Transverse colon (tissue), 4 donors: ENCODE results near the gene MRPS21. TPM values are rescaled to one million over a fixed set of nuclear protein-coding genes. Genes with fewer than 3 reads are reported as not detected.
"Not testable (repeated sequence)": the region's sequence is repeated elsewhere in the genome, so short reads cannot be mapped to it uniquely, and the experiment has no call there.

ENCODE experiments used
- DNase-seq: peaks from one replicate; pipeline ENCODE4 v3.0.0-alpha.2; 2019
- H3K27ac ChIP-seq, 4 donors: fragments of 200-600 bp; sonication (generic); 2 replicates each; pipeline ENCODE4 v1.5.1; 2016 to 2018; ENCODE audit warnings: inconsistent platforms in 4 of 4
- H3K27me3 ChIP-seq: fragments of 200-600 bp; sonication (generic); 2 replicates; pipeline ENCODE4 v1.5.1; 2017; ENCODE audit warnings: inconsistent platforms
- H3K36me3 ChIP-seq, 4 donors: fragments of 200-600 bp; sonication (generic); 2 replicates each; pipeline ENCODE4 v1.5.1; 2017 to 2019; ENCODE audit warnings: inconsistent platforms in 4 of 4
- H3K4me1 ChIP-seq, 4 donors: fragments of 200-600 bp; sonication (generic); 2 replicates each; pipeline ENCODE4 v1.5.1; 2017 to 2020; ENCODE audit warnings: inconsistent platforms in 4 of 4
- H3K4me3 ChIP-seq, 4 donors: fragments of 200-600 bp; sonication (generic); 1 replicate in 1 of 4; 2 replicates in 3 of 4; pipeline versions ENCODE4 v1.5.1 to v1.6.1; 2017 to 2019; ENCODE audit warnings: inconsistent platforms in 4 of 4
- H3K9me3 ChIP-seq, 2 donors: fragments of 200-600 bp; sonication (generic); 2 replicates each; pipeline ENCODE4 v1.5.1; 2017 to 2019; ENCODE audit warnings: inconsistent platforms in 2 of 2
- EP300 ChIP-seq: sonication (generic); formaldehyde crosslinking; IDR thresholded peaks from one replicate; pipeline ENCODE4 v1.6.1; 2017; ENCODE audit warnings: antibody characterized with exemption, low read depth
- POLR2A ChIP-seq: fragments of 450-650 bp; IDR thresholded peaks from one replicate; pipeline ENCODE4 v1.6.1; 2016; ENCODE audit warnings: antibody characterized with exemption, mild to moderate bottlenecking, moderate library complexity
- POLR2AphosphoS5 ChIP-seq, 3 donors: sonication (generic); formaldehyde crosslinking; IDR thresholded peaks; one replicate each; pipeline ENCODE4 v1.6.1; 2016; ENCODE audit warnings: antibody characterized with exemption in 3 of 3
- WGBS, 2 donors: methylation state at CpG; one replicate each; pipeline ENCODE4 v1.1.5; 2018; ENCODE audit warnings: low coverage in 1 of 2; 5-methylcytosine and 5-hydroxymethylcytosine counted together
- in situ Hi-C, 4 donors: fragments of 200-750 bp; cut with MboI; loops; one replicate each; pipeline versions ENCODE4 v1.15.0 to v1.15.1; 2017; ENCODE audit warnings: low sequenced_read_pairs in 3 of 4, low pct_ligation_motif_present in 1 of 4, low pct_unique_long_range_greater_than_20kb in 1 of 4
- intact Hi-C: fragments of 100-400 bp; cut with DNase I; formaldehyde crosslinking; loops from one replicate; pipeline ENCODE4 v1.15.1; 2023; ENCODE audit warnings: low total_unique reads
- total RNA-seq, 4 donors: library from RNA; depleted of rRNA; stranded (reverse); fragments of >200 nt; gene quantifications; one replicate each; pipeline ENCODE4 v1.1.0, GENCODE V29; 2016
- TF ChIP-seq, protein P1 (sequence below), 5 experiments: fragments of 200-600 bp in 3 of 5; fragments of 450-650 bp in 2 of 5; sonication (generic) in 3 of 5; IDR thresholded peaks; 1 replicate in 2 of 5; 2 replicates in 3 of 5; pipeline ENCODE4 v1.5.1; 2016 to 2017; ENCODE audit warnings: antibody characterized with exemption in 5 of 5, inconsistent platforms in 3 of 5, mild to moderate bottlenecking in 2 of 5, moderate library complexity in 1 of 5

Gene MRPS21
- total RNA-seq, 4 donors from 2014 or later: 8.6 to 31.6 (median 25.7) TPM

DNA sequence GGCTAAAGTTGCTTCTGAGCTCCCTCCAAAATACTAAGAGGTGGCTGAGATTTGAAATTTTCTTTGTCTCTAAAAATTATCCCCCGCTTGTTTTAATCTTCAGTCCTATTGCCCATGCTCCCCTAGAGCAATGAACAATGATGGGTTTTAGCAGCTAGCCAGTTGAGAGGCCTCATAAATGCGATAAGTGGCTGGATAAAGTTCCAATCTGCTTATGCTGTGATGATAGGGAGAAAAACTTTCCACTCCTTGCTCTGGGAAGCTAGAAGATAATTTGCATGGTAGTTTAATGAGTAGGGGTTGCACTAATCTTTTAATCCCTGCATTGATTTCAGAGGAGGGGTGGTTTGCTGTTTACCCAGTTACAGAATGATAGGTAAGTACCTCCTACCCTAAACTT is 18.1 kb downstream of the MRPS21 start:
- no peak for DNase-seq
- H3K36me3 ChIP-seq: peaks cover 0 to 8% (median 2%) of the 10 kb centered on the region in 4 donors
- no peaks in the 10 kb centered on the region for H3K9me3 ChIP-seq
- in situ Hi-C loops (no loop called here), intact Hi-C loops (no loop called here)
- TF ChIP-seq, protein P1, sequence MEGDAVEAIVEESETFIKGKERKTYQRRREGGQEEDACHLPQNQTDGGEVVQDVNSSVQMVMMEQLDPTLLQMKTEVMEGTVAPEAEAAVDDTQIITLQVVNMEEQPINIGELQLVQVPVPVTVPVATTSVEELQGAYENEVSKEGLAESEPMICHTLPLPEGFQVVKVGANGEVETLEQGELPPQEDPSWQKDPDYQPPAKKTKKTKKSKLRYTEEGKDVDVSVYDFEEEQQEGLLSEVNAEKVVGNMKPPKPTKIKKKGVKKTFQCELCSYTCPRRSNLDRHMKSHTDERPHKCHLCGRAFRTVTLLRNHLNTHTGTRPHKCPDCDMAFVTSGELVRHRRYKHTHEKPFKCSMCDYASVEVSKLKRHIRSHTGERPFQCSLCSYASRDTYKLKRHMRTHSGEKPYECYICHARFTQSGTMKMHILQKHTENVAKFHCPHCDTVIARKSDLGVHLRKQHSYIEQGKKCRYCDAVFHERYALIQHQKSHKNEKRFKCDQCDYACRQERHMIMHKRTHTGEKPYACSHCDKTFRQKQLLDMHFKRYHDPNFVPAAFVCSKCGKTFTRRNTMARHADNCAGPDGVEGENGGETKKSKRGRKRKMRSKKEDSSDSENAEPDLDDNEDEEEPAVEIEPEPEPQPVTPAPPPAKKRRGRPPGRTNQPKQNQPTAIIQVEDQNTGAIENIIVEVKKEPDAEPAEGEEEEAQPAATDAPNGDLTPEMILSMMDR (IDR thresholded peaks at IDR 0.05): no peak
- no peak for TF ChIP-seq EP300
- no peak for TF ChIP-seq POLR2A
- TF ChIP-seq POLR2AphosphoS5 (IDR thresholded peaks at IDR 0.05): no peak
- 90% methylated on average over 2 of the region's 2 CpGs for WGBS, 2 donors
- H3K27me3 ChIP-seq: no peaks in the 10 kb centered on the region
- H3K4me1 ChIP-seq: no peaks in the 10 kb centered on the region
- H3K4me3 ChIP-seq: no peak overlapping the region
- H3K27ac ChIP-seq: no peak overlapping the region

DNA sequence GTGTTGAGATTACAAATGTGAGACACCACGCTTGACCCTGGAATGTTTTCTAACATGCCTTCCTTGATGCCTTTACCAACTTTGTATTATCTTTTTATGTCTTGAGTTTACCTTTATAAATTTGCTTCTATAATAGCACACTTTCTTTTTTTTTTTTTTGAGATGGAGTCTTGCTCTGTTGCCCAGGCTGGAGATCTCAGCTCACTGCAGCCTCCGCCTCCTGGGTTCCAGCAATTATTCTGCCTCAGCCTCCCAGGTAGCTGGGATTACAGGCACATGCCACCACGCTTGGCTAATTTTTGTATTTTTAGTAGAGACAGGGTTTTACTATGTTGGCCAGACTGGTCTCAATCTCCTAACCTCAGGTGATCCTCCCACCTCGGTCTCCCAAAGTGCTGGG is 21.0 kb downstream of the MRPS21 start:
- intact Hi-C loops: not testable (repeated sequence)
- 92 to 96% methylated on average over 4 of the region's 4 CpGs for WGBS, 2 donors

DNA sequence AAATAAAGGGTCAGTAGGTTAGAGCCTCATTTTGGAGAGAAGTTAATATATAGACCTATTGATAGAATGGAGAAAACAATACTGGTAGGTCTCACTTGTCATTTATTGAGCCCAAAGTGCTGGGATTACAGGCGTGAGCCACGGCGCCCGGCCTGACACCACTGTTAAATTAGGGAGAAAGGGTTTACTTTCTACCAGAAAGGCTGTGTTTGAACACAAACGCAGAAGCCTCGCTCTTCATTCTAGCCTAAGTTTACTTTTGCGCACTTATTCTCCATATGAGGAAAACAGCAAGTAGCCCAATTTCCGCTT is 27.0 kb downstream of the MRPS21 start:
- WGBS, 2 donors: 77 to 79% methylated on average over 8 of the region's 8 CpGs
- H3K4me1 ChIP-seq: peaks cover 0 to 14% (median 11%) of the 10 kb centered on the region in 4 donors
- intact Hi-C loops (no loop called here), in situ Hi-C loops (no loop called here)
- DNase-seq: no peak
- H3K4me3 ChIP-seq: peak overlapping the region in 3 of 4 donors; percentile 71 to 78 (median 74)
- peak overlapping the region; percentile 89 to 94 (median 90) for H3K27ac ChIP-seq
- no peaks in the 10 kb centered on the region for H3K9me3 ChIP-seq
- no peaks in the 10 kb centered on the region for H3K27me3 ChIP-seq
- TF ChIP-seq POLR2A (no peak), EP300 (no peak)
- peaks cover 0 to 9% (median 4%) of the 10 kb centered on the region in 4 donors for H3K36me3 ChIP-seq

More for the DNA sequence above, 21.0 kb downstream of the MRPS21 start:
- in situ Hi-C loops, H3K36me3 ChIP-seq, H3K4me3 ChIP-seq, H3K27me3 ChIP-seq, H3K27ac ChIP-seq, H3K9me3 ChIP-seq, H3K4me1 ChIP-seq, DNase-seq: not testable (repeated sequence)

DNA sequence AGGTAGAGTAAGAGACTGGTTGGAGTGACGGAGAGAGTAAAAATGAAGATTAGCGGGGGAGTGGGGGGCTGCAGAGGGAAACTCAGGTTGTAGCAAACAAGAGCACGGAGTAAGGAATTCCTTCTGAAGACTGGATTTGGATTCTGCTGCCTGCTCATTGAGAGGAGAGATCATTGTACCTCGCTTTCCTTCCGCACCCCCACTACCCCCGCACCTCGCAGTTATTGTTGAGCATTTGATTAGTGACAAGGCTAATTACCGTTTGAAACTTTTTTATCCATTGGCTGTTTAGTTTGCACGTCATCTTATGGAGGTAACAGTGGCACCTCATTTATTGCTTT is 28.1 kb downstream of the MRPS21 start:
- in situ Hi-C loops: no loop called here
- no peaks in the 10 kb centered on the region for H3K9me3 ChIP-seq
- DNase-seq: no peak
- intact Hi-C loops: no loop called here
- no peak for TF ChIP-seq EP300
- TF ChIP-seq, protein P1 (IDR thresholded peaks at IDR 0.05): no peak
- TF ChIP-seq POLR2A: no peak
- TF ChIP-seq POLR2AphosphoS5 (IDR thresholded peaks at IDR 0.05): no peak
- H3K27me3 ChIP-seq: no peaks in the 10 kb centered on the region
- peak overlapping the region; percentile 67 to 78 (median 72) for H3K4me3 ChIP-seq
- peak overlapping the region; percentile 89 to 94 (median 90) for H3K27ac ChIP-seq
- peaks cover 0 to 21% (median 10%) of the 10 kb centered on the region in 4 donors for H3K36me3 ChIP-seq
- 0% methylated on average over 3 to 9 of the region's 9 CpGs for WGBS, 2 donors
- H3K4me1 ChIP-seq: peaks cover 0 to 14% (median 11%) of the 10 kb centered on the region in 4 donors

DNA sequence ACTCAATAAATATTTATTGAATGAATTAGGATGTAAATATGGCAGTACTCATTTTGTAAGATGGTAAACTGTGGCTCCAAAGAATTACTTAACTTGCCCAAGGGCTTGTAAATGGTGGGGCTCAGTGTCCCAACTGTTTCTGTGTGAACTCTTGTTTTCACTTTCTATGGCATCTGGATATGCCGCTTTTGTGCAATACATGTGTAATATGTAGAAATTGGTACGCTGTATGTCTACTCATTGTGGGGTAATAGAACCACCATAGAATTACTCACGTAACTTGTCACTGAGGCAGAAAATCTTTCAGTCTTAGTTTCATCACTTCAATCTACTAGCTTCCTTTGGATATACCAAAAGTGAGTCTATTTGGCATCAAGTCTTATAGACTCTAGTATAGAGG is 28.6 kb downstream of the MRPS21 start:
- Histone ChIP-seq H3K4me3 (peak overlapping the region; percentile 67 to 78 (median 72)), H3K36me3 (peaks cover 0 to 26% (median 12%) of the 10 kb centered on the region in 4 donors), H3K27me3 (no peaks in the 10 kb centered on the region), H3K27ac (peak overlapping the region in 3 of 4 donors; percentile 89 to 94 (median 91)), H3K4me1 (peaks cover 0 to 14% (median 11%) of the 10 kb centered on the region in 4 donors), H3K9me3 (no peaks in the 10 kb centered on the region)
- intact Hi-C loops: no loop called here
- in situ Hi-C loops: no loop called here
- DNase-seq: no peak
- TF ChIP-seq POLR2A (no peak), POLR2AphosphoS5 (IDR thresholded peaks at IDR 0.05) (no peak), EP300 (no peak)
- TF ChIP-seq, protein P1 (IDR thresholded peaks at IDR 0.05): no peak
- WGBS, 2 donors: 63 to 67% methylated on average over 1 to 3 of the region's 3 CpGs
